NCI-H2081 (cell line): ENCODE data around the gene IFTAP.

Experiments
- DNase-seq, 2 experiments: peaks; one replicate each; lab custom pipeline; 2025; lab: John Stamatoyannopoulos, UW

The IFTAP gene

DNA sequence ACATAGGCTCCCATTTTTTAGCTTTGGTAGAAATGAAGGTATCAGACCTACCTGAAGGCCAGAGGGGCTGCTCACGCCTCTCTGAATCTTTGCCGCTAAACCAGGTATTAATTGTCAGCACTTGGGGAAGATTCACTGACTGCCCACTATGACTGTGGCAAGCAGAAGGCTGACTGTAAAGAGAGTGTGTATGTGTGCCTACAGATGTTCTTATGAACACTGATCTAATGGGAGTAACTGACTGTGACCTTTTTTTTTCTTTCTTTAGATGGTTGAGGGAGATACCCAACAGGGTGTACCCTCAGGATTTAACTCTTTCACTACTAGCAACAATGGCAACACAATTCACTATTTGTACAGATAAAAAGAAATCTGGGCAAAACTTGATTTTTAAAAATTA lies 3.7 kb downstream of the IFTAP start, which contains the start of gene RAG2:
Gene RAG2 (minus strand): TSS at position 186 of the 400 bp plus-strand sequence. CDS start 4,068 bp downstream, outside the sequence.
- no peak for DNase-seq

DNA sequence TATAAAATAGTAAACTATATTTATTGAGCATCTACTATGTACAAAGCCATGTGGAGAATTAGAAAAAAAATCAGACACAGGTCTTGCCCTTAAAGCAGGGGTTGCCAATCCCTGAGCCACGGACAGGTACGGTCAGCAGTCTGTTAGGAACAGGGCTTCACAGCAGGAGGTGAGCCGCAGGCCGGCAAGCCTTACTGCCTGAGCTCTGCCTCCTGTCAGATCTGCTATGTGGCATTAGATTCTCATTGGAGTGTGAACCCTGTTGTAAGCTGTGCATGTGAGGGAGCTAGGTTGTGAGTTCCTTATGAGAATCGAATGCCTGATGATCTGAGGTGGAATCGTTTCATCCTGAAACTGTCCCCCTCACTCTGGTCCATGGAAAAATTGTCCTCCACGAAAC lies 5.9 kb downstream of the IFTAP start:
- no peak for DNase-seq

DNA sequence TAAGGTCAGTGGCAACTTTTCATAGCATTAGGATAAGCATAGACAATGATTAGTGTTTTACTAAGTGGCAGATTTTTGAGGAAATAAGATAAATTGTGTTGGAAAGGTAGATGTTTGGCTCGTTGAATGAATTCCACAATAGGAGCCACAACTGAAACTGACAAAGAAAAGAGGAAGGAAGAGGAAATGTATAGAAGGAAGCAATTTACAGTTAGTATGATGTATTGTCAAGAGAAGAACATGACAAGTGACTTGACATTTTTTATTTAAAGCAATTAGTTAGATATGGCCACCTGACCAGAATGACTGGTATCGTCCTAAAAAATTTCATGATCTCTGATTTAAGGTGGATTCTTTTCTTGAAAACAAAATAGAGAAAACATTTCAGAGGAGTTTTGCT lies 6.9 kb downstream of the IFTAP start:
- no peak for DNase-seq

DNA sequence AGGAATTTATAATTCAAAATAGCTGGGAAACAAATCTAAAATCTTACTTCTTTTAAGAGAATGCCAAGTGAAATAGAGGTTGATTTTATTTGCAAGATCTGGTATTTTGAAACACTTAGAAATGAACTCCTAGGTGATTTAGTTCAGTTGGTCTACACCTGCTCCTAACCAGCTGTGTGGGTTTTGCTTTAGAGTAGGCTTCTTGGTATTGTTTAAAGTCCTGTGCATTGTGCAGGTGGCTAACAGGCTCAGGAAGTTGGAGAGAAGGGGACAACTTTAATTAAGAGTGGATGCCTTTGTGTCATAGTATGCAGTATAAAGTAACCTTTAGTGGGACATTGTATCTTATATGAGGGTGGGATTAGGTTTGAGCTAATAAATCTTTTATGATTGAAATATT lies 7.8 kb downstream of the IFTAP start:
- DNase-seq = no peak

DNA sequence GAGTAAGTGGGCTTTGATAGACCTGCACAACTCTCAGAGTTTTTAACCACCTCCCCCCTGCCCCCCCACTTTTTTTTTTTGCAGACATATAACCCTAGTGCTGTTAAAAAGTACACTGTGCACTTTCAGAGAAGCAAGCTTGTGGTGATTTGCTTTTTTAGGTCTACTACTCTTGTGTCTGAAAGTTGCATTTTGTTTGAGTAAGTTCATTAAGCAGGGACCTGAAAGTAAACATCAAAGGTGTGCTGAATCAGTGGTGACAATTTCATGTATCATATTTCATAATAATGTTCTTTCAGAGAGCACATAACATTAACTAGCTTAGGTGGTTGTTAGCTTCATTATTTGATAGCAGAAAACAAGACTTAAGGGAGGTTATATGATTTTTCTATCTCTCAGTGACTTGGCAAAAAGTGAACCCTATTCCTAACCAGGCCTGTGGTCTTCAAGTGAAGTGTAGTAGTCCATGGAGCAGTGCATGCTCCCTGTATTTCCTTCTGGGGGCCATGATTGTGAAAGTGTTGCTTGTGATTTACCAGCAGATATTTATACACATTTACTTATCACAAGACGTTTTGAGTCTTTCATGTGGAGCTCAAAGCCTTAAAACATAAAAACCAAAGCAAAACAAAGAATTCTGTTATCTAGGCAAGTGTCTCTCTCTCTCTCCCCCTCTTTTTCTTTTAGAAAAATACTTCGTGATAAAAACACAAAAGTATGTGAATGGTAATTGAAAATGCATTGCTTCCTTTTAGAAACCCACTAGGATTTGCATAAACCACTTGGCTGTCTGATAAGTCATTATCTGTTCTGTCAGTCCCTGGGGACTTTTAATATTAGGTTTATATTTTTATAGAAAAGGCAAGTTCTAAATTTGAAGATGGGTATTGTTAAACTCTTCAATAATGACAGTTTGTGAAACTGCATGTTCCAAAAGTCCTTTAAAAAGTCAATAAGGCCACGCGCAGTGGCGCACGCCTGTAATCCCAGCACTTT lies 11.2 kb downstream of the IFTAP start:
- no peak for DNase-seq

DNA sequence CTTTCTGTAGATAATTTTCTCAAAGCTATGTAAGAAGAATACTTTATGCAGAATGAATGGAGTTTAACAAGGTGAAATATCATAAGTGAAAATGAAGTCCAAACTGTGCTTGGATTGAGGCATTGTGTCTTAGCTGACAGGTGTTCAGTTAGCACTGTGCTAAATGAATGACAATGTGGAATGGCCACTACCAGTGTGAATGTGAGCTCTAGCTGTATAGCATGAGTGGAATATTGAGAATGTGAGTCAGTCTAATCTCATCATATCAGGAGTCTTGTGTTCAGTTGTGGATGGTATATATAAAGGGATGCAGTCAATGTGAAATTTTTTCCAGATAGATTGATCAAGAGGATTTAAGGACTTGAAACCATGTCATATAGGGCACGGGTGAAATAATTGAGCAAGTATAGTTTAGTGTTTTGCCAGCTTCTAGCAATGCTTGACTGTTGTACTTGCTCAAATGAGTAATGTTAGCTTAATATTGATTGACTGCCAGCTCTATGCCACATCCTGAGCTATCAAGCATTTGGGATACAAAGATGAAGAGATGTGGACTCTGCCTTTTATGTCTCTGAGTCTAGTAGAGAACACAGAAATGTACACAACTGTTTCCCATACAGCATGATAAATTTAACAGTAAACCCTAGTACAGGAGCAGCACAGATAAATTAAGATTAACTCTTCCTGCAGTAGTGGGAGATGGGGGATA lies 14.3 kb downstream of the IFTAP start:
- DNase-seq = no peak

DNA sequence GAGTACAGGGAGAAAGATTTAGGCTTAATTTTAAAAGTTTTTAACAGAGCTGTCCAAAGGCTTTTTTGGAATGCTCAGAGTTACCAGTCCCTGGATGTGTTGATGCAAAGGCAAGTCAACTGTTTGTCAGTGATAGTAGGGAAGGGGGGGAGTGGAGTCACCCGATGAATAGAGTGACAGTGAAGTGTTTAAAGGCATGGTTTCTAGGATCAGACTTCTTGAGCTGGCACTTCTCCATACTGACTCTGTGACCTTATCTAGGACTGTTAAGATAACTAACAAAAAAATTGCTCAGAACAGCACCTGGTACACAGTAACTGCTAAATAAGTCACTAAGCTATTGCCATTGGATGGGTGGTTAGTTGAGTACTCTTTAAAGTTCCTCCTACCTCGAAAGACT lies 15.1 kb downstream of the IFTAP start:
- no peak for DNase-seq

DNA sequence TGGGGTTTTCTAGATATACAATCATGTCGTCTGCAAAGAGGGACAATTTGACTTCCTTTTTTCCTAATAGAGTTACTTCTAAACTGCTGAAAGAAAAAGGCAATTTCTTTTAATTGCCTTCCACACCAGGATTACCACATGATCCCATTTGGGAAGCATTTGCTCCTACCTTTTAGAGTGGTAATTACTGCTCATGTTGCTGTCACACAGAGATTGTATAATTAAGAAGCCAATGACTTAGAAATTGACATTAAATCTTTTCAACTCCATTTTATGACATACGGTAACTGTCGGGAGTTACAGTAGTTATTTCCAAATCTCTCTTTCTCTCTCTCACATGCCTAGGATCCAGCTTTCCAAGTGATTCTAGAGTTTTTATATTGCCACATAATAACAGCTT lies 21.5 kb downstream of the IFTAP start:
- DNase-seq = no peak

DNA sequence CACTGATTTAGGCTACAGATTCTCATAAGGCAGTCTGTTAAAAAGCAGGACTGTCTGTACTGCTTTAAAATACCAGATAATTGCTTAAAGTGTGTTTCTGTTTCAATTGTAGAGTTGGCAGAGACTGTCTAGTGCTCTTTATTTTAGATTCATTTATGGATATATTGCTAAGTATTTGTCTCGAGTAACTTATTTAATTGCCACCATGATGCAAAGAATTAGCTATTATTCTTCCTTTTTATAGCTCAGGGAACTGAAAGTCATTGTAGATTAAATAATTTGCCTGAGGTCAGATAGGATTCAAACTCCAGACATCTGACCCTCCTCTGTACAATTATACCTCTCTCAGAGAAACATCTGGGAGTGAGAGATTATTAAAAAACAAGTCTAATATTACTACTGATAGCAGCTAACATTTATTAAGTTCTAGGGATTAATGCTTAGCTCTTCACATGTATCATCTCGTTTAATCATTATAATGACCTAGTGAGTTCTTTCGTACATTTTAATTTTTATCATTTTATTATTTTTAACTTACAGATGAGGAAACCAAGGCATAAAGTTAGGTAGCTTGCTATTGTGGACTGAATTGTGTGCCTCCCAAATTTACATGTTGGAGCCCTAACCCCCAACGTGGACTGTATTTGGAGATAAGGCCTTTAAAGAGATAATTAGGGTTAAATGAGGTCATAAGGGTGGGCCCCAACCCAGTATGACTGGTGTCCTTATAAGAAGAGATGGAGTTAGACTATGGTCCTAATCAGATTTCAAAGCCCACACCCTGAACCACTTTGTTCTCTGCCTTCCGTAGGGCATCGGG lies 23.5 kb downstream of the IFTAP start:
- no peak for DNase-seq

DNA sequence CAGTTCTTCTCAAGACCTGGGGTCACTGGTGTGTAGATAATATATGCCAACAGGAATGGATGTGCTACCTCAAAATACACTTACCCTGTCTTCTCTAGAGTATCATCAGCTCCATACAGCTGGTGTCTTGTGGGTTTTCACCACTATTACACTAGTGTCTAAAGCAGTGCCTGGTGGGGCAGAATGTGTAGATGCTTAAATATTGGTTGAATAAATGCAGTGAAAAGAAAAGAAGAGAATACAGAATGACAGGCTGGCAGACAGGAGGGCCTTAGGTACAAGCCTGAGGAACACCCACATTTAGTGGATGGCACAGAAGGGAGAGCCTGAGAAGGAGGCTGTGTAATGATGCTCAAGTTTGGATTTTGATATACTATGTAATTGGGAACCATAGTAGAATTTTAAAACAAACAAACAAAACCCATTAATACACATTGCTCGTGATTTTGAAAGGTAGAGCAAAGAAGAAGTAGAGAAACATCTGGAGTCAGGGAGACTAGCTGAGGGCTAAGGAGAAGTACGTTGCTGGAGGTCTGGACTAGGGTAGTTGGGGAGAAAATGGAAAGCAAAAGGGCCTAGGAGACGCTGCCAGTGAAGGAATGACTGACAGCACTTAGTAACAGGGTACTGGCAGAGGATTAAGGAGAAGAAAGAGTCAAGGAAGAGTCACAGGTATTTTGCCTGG lies 24.2 kb downstream of the IFTAP start:
- DNase-seq = no peak

DNA sequence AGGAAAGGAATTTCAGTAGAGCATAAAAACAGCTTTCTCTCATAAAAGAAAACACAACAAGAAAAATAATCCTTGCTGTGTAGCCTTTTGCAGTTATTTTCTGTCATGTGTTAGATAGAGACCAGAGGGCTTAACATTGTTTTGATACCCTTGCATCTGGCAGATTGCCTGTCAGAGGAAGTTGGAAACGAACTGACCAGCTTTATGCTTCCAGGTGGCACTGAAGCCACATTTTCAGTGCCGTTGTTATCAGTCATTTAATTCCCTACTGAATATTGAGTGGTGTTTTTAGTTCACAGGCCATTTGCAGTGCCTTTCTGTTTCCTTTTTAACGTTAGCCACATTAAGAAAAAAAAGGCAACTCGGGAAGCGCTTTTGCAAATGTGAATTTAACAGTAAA lies 25.2 kb downstream of the IFTAP start:
- peak in 1 of 2 experiments; percentile 18 for DNase-seq

DNA sequence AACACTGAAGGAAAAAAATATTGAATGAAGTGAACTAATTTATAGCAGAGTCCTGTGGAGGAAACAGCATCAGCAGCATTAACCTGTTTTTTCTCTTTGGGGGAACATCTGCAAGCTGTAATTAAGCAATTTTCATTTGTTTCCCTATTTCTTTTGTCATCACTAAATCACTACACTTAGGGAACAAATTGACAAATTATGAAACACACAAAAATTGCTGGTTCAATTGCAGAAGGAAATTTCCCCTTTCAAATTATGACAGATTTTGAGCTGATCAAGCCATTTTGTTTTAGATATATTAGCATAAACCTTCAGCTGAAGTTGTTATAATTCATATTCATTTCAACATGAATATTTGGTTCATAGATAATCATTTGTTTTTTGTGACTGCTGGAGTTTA lies 25.9 kb downstream of the IFTAP start:
- no peak for DNase-seq

DNA sequence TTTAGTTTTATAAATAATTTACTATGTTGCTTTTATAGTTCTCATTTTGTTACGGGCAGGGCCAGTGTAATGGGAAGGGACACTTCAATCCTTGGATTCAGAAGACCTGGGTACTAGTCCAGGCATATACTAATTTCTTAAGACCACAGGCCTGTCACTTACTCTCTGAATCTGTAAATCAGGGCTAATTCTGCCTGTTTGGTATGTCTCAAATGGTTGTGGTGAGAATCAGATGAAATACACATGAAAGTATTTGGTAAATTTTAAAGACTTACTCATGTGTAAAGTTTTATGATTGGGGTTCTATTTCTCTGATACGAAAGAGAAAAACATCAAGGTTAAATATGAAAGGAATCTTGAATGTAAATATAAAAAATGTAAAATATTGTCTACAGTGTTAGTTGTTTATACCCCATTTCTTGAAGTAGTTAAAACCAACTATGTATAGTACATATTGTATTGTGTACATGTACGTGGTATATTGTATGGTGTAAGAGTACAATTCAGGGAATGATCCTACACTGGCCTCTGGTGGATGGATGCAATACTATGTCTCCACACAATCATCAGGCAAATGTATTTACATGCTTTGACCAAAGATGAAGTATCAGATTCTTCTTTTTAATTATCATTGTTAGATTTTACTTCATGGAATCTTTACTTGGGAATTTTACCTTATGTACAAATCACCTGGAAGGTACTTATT lies 28.3 kb downstream of the IFTAP start:
- peak in 1 of 2 experiments; percentile 20 for DNase-seq

DNA sequence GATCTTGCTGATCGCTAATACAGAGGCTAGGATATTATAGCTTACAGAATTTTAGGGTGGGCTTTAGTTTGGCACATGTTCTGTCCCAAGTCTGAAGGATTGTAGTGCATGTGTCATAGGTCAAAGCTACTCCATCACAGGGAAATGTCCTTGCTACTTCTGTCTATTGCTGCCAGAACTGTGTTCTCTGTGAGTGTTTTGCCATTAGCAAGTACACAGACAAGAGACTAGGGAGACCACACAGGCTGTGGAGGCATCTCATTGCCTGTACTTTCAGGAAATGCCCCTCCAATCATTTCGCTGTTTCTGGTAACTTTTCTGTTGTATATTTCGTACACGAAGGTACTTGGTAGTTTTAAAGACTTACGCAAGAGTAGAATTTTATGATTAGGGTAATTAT lies 29.2 kb downstream of the IFTAP start:
- DNase-seq = no peak

DNA sequence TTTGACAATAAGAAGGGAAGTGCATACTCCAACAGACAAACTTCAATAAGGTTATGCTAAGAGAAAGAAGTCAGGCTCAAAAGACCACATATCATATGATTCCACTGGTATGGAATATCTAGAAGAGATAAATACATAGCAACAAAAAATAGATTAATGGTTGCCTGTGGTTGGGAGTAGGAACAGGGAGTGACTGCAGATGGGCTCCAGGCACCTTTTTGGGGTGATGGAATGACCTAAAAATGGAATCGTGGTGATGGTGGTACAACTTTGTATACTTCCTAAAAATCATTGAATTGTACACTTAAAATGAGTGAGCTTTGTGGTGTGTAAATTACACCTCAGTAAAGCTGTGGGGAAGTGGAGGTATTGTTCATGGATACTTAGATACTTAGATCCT lies 32.7 kb downstream of the IFTAP start:
- DNase-seq = no peak

DNA sequence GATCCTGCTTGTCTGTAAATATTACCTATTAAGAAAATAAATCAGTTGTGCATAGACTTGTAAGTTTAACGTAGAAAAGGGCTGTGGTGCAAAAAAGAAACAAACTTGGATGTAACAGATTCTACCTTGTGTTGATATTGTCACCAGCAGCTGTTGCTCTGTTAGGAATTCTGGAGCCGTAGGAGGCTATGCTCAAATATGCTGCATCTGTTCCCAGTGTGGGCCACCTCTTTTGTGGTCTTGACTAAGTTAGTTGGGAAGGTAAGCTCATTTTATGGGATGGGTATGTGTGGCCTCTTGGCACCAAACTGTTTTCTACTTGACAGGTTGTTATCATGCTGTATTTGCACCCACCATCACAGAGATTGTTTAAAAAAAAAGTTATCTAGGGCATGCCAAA lies 33.2 kb downstream of the IFTAP start:
- no peak for DNase-seq

DNA sequence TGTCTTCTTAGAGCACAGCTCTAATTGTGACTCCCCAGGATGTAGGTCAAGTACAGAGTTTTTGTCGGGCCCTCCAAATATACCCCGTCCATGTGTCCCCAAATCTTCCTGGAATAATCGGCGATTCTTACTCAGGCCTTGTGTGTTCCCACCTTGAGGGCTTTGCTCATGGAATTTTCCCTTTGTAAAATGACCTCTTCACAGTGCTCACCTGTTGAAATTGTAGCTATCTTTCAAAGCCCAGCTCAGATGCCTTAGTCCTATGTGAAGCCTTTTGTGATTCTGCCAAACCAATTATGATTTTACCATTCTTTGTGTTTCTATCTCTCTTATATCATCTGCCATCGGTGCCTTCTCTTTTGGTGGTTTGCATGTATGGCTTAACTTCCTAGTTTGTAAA lies 33.8 kb downstream of the IFTAP start:
- DNase-seq = no peak

DNA sequence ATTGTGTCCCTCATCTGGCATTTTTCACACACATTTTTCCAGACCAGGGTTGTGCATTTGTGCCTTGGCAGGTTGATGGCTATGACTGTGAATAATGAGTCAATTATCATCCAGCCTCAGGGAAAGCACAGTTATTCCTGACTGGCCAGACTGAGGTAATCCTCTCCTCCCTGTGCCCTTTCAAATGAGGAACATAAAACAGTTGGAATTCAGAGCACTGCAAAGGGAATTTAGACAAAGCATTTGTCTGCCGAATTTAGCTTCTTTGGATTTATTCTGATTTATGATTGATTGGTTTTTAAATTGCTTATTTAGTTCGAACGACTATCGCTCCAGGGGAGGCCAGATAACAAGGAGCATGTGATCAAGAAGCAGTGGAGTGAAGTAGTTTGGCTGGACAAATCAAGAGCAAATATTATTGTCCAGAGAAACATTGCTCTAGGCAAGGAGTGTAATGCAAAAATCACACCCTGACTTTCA lies 34.5 kb downstream of the IFTAP start:
- peak in 1 of 2 experiments; percentile 4 for DNase-seq

DNA sequence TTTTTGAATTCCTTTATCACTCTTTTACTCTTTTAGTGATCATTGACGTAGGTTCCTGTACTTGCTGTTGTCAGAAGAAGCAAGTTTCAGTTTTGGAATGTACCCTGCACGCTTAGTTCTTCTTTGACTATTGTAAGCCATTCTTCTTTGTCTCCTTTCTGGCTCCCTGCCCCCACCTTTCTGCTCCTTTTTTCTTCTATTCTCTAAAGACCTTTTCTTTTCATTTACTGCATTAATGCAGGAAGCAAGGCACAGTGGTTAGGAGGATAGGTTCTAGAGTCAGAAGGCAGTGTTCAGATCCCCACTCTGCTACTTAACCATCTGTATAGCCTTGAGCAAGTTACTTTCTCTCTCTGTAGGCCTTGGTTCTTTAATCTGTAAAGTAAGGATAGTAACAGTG lies 37.5 kb downstream of the IFTAP start:
- DNase-seq = no peak

DNA sequence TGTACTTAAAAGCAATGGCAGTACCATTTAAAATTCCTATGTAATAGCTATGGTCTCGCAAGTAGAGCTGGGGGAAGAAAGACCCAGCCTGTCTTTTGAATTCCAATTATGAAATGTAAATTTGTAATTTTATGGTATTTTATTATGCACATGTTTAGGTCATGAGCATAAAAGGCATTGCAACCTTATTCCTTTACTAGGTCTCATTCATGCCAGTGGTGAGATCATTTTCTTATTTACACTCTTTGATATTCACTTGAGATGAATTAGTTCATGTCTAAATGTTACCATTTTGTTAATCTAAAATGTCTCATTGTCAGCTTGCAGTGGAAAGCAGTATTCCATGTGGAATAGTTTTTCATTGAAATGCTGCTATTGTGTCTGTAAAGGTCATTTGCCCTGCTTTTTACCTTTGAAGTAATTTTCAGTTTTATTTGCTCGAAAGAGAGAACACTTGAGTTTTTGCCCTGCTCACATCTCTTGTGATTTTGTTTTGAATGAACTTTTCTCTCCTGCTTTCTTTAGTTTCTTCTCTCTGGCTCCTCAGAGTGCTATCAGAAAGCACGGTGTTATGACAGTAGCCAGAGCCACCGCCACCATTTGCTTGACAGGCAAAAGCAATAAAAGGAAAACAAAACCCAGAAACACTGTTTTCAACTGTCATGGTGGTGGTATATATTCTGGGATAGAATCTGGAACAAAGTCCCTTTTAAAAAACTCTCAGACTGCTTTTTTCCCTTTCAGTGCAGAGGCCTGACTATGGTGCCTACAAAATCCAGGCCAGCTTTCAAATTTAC lies 41.0 kb downstream of the IFTAP start:
- no peak for DNase-seq
